Endodermal cell (in vitro differentiated cells): ENCODE results near the gene CAMKK2. TPM values are rescaled to one million over a fixed set of nuclear protein-coding genes. Genes with fewer than 3 reads are reported as not detected.

ENCODE experiments used
- DNase-seq: peaks from one replicate; pipeline ENCODE4 v3.0.0-alpha.2; 2017
- H3K27ac ChIP-seq: 2 replicates; pipeline ENCODE4 v1.5.1; 2013; ENCODE audit warnings: mild to moderate bottlenecking, low read depth, low read length, moderate library complexity
- H3K27me3 ChIP-seq: 2 replicates; pipeline ENCODE4 v1.6.1; 2013; ENCODE audit warnings: mild to moderate bottlenecking, low read length, moderate library complexity; ENCODE audit not compliant: insufficient read depth, control insufficient read depth, poor library complexity, severe bottlenecking
- H3K36me3 ChIP-seq: 2 replicates; pipeline ENCODE4 v1.7.0; 2013; ENCODE audit warnings: mild to moderate bottlenecking, low read length, moderate library complexity; ENCODE audit not compliant: control insufficient read depth, insufficient read depth
- H3K4me1 ChIP-seq: one replicate; pipeline ENCODE4 v1.7.0; 2013; ENCODE audit warnings: low read length; ENCODE audit not compliant: control insufficient read depth, insufficient read depth
- H3K4me3 ChIP-seq: 2 replicates; pipeline ENCODE4 v1.5.1; 2013; ENCODE audit warnings: mild to moderate bottlenecking, low read length, moderate library complexity
- H3K9ac ChIP-seq: 2 replicates; pipeline ENCODE4 v1.6.1; 2013; ENCODE audit warnings: mild to moderate bottlenecking, low read length, moderate library complexity; ENCODE audit not compliant: poor library complexity, severe bottlenecking; ENCODE audit errors: extremely low read depth
- H3K9me3 ChIP-seq: 2 replicates; pipeline ENCODE4 v1.6.1; 2013; ENCODE audit warnings: mild to moderate bottlenecking, low read length, moderate library complexity; ENCODE audit not compliant: control insufficient read depth
- H3K27ac Mint-ChIP-seq: 2 replicates; pipeline ENCODE4 v1.8.0; 2020; ENCODE audit warnings: mixed read lengths
- H3K27me3 Mint-ChIP-seq: 2 replicates; pipeline ENCODE4 v1.8.0; 2021; ENCODE audit warnings: mild to moderate bottlenecking, mixed read lengths; ENCODE audit not compliant: insufficient read depth
- H3K36me3 Mint-ChIP-seq: 2 replicates; pipeline ENCODE4 v1.8.0; 2020; ENCODE audit warnings: low read depth, mixed read lengths
- H3K4me1 Mint-ChIP-seq: 2 replicates; pipeline ENCODE4 v1.8.0; 2020; ENCODE audit warnings: mixed read lengths
- H3K4me3 Mint-ChIP-seq: 2 replicates; pipeline ENCODE4 v1.8.0; 2020; ENCODE audit warnings: mild to moderate bottlenecking, moderate library complexity, mixed read lengths
- H3K9me3 Mint-ChIP-seq: 2 replicates; pipeline ENCODE4 v1.8.0; 2020; ENCODE audit warnings: mild to moderate bottlenecking, mixed read lengths
- WGBS, 2 experiments: methylation state at CpG; one replicate each; pipeline versions ENCODE4 v1.1.5 to v1.1.7; 2013; ENCODE audit warnings: missing lambda C conversion rate in 2 of 2, mixed read lengths in 1 of 2; ENCODE audit not compliant: insufficient coverage in 1 of 2, insufficient read length in 1 of 2; 5-methylcytosine and 5-hydroxymethylcytosine counted together
- total RNA-seq, 2 donors: library from RNA; stranded (reverse); fragmentation: NEBNext Ultra II Directional in 1 of 2; extraction: Animal tissue kit (Norgen Biotek cat#: 25700) in 1 of 2; gene quantifications; 2 replicates in 1 of 2; 3 replicates in 1 of 2; pipeline ENCODE4 v1.2.1, GENCODE V29; 2021
- TF ChIP-seq, protein P1 (sequence below): fragments of 200-600 bp; sonication (generic); conservative IDR thresholded peaks from 2 replicates; pipeline ENCODE4 v1.5.0; 2021; ENCODE audit warnings: antibody characterized with exemption, mild to moderate bottlenecking

CAMKK2 gene
- total RNA-seq, 2 donors from 2014 or later: 95.8 to 113 TPM

GRCh38 chr12:121253638-121254335 is 42.7 kb downstream of the CAMKK2 start:
- DNase-seq: no peak
- H3K27ac ChIP-seq: no peak overlapping the region
- 94 to 99% methylated on average over 7 to 15 of the region's 15 CpGs for WGBS, 2 experiments
- H3K36me3 ChIP-seq: peaks cover 72% of the 10 kb centered on the region
- Mint-ChIP-seq H3K27me3 (no peaks in the 10 kb centered on the region), H3K4me3 (no peak overlapping the region), H3K36me3 (peaks cover 85% of the 10 kb centered on the region), H3K9me3 (no peaks in the 10 kb centered on the region), H3K27ac (no peak overlapping the region), H3K4me1 (no peaks in the 10 kb centered on the region)
- no peak overlapping the region for H3K9ac ChIP-seq
- TF ChIP-seq, protein P1, sequence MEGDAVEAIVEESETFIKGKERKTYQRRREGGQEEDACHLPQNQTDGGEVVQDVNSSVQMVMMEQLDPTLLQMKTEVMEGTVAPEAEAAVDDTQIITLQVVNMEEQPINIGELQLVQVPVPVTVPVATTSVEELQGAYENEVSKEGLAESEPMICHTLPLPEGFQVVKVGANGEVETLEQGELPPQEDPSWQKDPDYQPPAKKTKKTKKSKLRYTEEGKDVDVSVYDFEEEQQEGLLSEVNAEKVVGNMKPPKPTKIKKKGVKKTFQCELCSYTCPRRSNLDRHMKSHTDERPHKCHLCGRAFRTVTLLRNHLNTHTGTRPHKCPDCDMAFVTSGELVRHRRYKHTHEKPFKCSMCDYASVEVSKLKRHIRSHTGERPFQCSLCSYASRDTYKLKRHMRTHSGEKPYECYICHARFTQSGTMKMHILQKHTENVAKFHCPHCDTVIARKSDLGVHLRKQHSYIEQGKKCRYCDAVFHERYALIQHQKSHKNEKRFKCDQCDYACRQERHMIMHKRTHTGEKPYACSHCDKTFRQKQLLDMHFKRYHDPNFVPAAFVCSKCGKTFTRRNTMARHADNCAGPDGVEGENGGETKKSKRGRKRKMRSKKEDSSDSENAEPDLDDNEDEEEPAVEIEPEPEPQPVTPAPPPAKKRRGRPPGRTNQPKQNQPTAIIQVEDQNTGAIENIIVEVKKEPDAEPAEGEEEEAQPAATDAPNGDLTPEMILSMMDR: no peak
- H3K4me1 ChIP-seq: no peaks in the 10 kb centered on the region
- H3K4me3 ChIP-seq: no peak overlapping the region
- no peaks in the 10 kb centered on the region for H3K9me3 ChIP-seq
- H3K27me3 ChIP-seq: no peaks in the 10 kb centered on the region

DNA sequence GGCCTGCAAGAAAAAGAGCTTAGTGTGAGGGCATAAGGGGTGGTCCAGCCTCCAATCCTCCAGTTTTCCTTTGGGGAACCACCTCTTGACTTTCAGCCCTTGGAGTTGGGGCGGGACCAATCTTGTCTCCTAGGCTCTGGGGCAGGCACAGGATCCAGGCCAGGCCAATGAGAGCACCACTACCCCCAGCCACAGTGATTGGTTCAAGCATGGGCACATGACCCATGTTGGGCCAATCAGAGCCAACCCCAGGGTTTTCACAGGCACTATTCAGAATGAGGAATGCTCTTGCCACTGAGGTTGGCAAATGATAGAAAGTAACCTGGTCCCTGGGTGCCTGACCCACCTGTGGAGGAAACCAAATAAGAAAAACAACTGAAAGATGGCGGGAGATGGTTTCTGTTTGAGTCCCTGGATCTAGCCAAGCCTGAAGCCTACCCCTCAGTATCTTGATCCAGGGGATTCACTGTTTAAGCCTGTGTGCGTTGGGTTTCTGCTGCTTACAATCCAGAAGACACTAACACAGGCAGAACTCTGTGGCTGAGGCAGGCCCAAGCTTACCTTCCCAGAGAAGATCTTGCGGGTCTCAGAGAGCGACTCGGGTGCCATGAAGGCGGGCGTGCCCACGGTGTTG is 43.7 kb downstream of the CAMKK2 start:
- H3K9ac ChIP-seq: no peak overlapping the region
- Mint-ChIP-seq H3K27ac (no peak overlapping the region), H3K27me3 (no peaks in the 10 kb centered on the region), H3K4me3 (no peak overlapping the region), H3K9me3 (no peaks in the 10 kb centered on the region), H3K4me1 (no peaks in the 10 kb centered on the region), H3K36me3 (peaks cover 81% of the 10 kb centered on the region)
- no peak overlapping the region for H3K4me3 ChIP-seq
- TF ChIP-seq, protein P1: no peak
- WGBS, 2 experiments: 95 to 100% methylated on average over 5 to 9 of the region's 9 CpGs
- no peaks in the 10 kb centered on the region for H3K4me1 ChIP-seq
- H3K9me3 ChIP-seq: no peaks in the 10 kb centered on the region
- H3K27me3 ChIP-seq: no peaks in the 10 kb centered on the region
- H3K27ac ChIP-seq: no peak overlapping the region
- peaks cover 77% of the 10 kb centered on the region for H3K36me3 ChIP-seq
- DNase-seq: peak; percentile 77

GRCh38 chr12:121251838-121252237 is 44.7 kb downstream of the CAMKK2 start:
- no peaks in the 10 kb centered on the region for H3K4me1 ChIP-seq
- 91 to 100% methylated on average over 1 to 2 of the region's 2 CpGs for WGBS, 2 experiments
- H3K9me3 ChIP-seq: no peaks in the 10 kb centered on the region
- no peak overlapping the region for H3K27ac ChIP-seq
- no peak overlapping the region for H3K27ac Mint-ChIP-seq
- H3K9ac ChIP-seq: no peak overlapping the region
- no peak for DNase-seq
- H3K4me3 Mint-ChIP-seq: no peak overlapping the region
- no peak overlapping the region for H3K4me3 ChIP-seq
- peaks cover 82% of the 10 kb centered on the region for H3K36me3 Mint-ChIP-seq
- H3K9me3 Mint-ChIP-seq: no peaks in the 10 kb centered on the region
- no peaks in the 10 kb centered on the region for H3K27me3 Mint-ChIP-seq
- no peaks in the 10 kb centered on the region for H3K4me1 Mint-ChIP-seq
- TF ChIP-seq, protein P1: no peak
- peaks cover 73% of the 10 kb centered on the region for H3K36me3 ChIP-seq
- no peaks in the 10 kb centered on the region for H3K27me3 ChIP-seq
